ENCODE results near the gene KRTAP13-1. TPM values are rescaled to one million over a fixed set of nuclear protein-coding genes. Genes with fewer than 3 reads are reported as not detected.

The KRTAP13-1 gene
- total RNA-seq (2021) (not detected in 2 replicates), Bru-seq, nascent RNA (not detected), BruChase-seq, experiment 1, labeled RNA remaining after a 2-hour chase (not detected), BruChase-seq, experiment 2, labeled RNA remaining after a 6-hour chase (not detected)
- long read RNA-seq, result 0 reads

DNA sequence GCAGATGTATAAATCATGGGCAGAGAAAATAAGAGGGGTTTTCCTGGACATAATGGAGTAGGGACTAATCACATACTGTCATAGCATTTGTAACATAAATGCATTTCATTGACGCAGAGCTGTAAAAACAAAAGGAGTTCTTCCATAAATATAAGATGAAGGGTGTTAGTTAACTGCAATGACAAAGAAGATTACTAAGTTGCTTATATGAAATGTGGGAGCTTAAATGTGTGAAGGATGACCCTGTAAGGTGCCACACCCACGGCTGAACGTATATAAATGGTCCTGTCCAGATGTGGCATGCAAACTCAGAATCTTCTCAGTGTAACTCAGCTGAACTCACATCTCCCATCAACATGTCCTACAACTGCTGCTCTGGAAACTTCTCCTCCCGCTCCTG, at the start of gene KRTAP13-1:
Gene KRTAP13-1, plus strand, starts transcription at position 301 of the 400 bp plus-strand sequence. Its CDS starts 56 bp downstream, at position 357.
- peaks cover 4% of the 10 kb centered on the region for H3K27me3 ChIP-seq (replicated peaks; ENCODE audit: insufficient read depth, low read depth, low read length, poor library complexity)
- ChIA-PET CTCF (no interaction called here), POLR2A (ENCODE audit: low non-redundant PET) (no interaction called here)
- no peaks in the 10 kb centered on the region for H3K9me3 ChIP-seq (ENCODE audit: low read depth, low read length, poor library complexity, severe bottlenecking)
- H3K27ac ChIP-seq (ENCODE audit: low read depth, low read length, poor library complexity, severe bottlenecking), result no peak within 1 kb of the TSS
- DNase-seq (ENCODE audit: low spot score), result no peak
- intact Hi-C loops (cut with micrococcal nuclease; ENCODE audit: unreplicated experiment), result no loop called here
- H3K4me1 ChIP-seq (ENCODE audit: insufficient read depth, low read length, poor library complexity, severe bottlenecking), result no peaks in the 10 kb centered on the region
- BruUV-seq (replicated peaks), result no TSS peak
- TF ChIP-seq CTCF (conservative IDR thresholded peaks at IDR 0.05; ENCODE audit: low read depth, low read length), result no peak
- no peaks in the 10 kb centered on the region for H3K36me3 ChIP-seq (ENCODE audit: insufficient read depth, low read length, poor library complexity, severe bottlenecking)
- H3K4me3 ChIP-seq (ENCODE audit: low read depth, low read length, poor library complexity, severe bottlenecking), result no peak within 1 kb of the TSS

DNA sequence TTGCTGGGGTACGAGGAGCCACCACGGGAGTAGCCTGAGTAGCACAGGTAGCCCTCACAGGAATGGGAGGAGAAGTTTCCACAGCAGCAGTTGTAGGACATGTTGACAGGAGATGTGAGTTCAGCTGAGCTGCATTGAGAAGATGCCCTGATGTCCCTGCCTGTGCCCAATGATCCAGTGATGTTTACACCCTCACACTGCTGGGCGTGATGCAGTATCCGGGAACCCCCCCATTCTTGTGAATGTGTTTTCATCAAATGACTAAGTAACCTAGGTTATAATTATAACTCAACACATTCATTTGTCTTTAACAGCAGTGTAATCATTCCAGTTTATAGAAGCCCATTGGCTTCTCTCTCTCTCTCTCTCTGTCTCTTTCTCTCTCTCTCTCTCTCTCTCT, 47.3 kb upstream of the KRTAP13-1 start, which contains the start of gene KRTAP23-1:
Gene KRTAP23-1, minus strand, starts transcription at position 101 of the 400 bp plus-strand sequence. Its CDS starts 0 bp downstream, at position 101.
- Histone ChIP-seq H3K27me3 (replicated peaks; ENCODE audit: insufficient read depth, low read depth, low read length, poor library complexity) (peaks cover 6% of the 10 kb centered on the region), H3K9me3 (ENCODE audit: low read depth, low read length, poor library complexity, severe bottlenecking) (no peaks in the 10 kb centered on the region), H3K4me1 (ENCODE audit: insufficient read depth, low read length, poor library complexity, severe bottlenecking) (no peaks in the 10 kb centered on the region), H3K4me3 (ENCODE audit: low read depth, low read length, poor library complexity, severe bottlenecking) (no peak within 1 kb of the TSS), H3K36me3 (ENCODE audit: insufficient read depth, low read length, poor library complexity, severe bottlenecking) (no peaks in the 10 kb centered on the region), H3K27ac (ENCODE audit: low read depth, low read length, poor library complexity, severe bottlenecking) (no peak within 1 kb of the TSS)
- BruUV-seq (replicated peaks), result no TSS peak
- no peak for TF ChIP-seq EZH2 (IDR thresholded peaks at IDR 0.05; ENCODE audit: borderline replicate concordance, low read depth, low read length, poor library complexity, severe bottlenecking)
- no peak for TF ChIP-seq CTCF (conservative IDR thresholded peaks at IDR 0.05; ENCODE audit: low read depth, low read length)
- ChIA-PET POLR2A (ENCODE audit: low non-redundant PET) (no interaction called here), CTCF (interaction anchor here (0.6 kb wide), 1 partner anchor 86 kb away, joined by 7 read pairs; no protein-coding TSS in a partner anchor)
- no peak for DNase-seq (ENCODE audit: low spot score)
- intact Hi-C loops (cut with micrococcal nuclease; ENCODE audit: unreplicated experiment), result loop anchor here (10.0 kb wide), 1 partner anchor 116 kb away; no protein-coding TSS in a partner anchor

DNA sequence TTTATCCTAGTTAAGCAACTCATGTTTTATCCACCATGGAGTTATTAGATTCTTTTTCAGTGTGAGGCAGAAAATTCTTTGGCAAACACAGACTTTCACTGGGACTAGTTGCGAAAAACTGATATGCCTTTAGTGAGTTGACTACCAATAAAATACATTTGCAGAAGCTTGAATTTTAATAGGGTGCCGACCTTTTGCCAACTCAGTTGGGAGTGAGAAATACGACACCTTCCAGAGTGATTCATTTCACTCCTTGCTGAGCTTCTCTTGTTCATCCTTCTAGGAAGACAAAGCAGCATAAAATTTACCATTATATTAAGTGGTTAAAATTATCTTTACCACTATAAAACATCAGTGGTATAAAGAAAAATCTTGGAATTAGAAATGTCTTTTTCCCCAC, 46.3 kb upstream of the KRTAP13-1 start:
- H3K4me3 ChIP-seq (ENCODE audit: low read depth, low read length, poor library complexity, severe bottlenecking), result no peak overlapping the region
- H3K4me1 ChIP-seq (ENCODE audit: insufficient read depth, low read length, poor library complexity, severe bottlenecking), result no peaks in the 10 kb centered on the region
- H3K36me3 ChIP-seq (ENCODE audit: insufficient read depth, low read length, poor library complexity, severe bottlenecking), result no peaks in the 10 kb centered on the region
- H3K27ac ChIP-seq (ENCODE audit: low read depth, low read length, poor library complexity, severe bottlenecking), result no peak overlapping the region
- ChIA-PET POLR2A (ENCODE audit: low non-redundant PET) (no interaction called here), CTCF (no interaction called here)
- H3K27me3 ChIP-seq (replicated peaks; ENCODE audit: insufficient read depth, low read depth, low read length, poor library complexity), result peaks cover 7% of the 10 kb centered on the region
- TF ChIP-seq CTCF (conservative IDR thresholded peaks at IDR 0.05; ENCODE audit: low read depth, low read length) (no peak), EZH2 (IDR thresholded peaks at IDR 0.05; ENCODE audit: borderline replicate concordance, low read depth, low read length, poor library complexity, severe bottlenecking) (no peak)
- intact Hi-C loops (cut with micrococcal nuclease; ENCODE audit: unreplicated experiment), result loop anchor here (10.0 kb wide), 1 partner anchor 115 kb away; no protein-coding TSS in a partner anchor
- peak; percentile 7 for DNase-seq (ENCODE audit: low spot score)
- H3K9me3 ChIP-seq (ENCODE audit: low read depth, low read length, poor library complexity, severe bottlenecking), result no peaks in the 10 kb centered on the region
- BruUV-seq (replicated peaks), result no TSS peak

All from A673 (cell line).